GM23338 (cell line): ENCODE data around the gene FAM209A.

Source experiments
- CREB1 ChIP-seq: fragments of 250-450 bp; sonication (Bioruptor Pico); IDR thresholded peaks from 2 replicates; pipeline ENCODE4 v1.5.0; 2020; ENCODE audit warnings: low read depth, mild to moderate bottlenecking, moderate library complexity
- EZH2 ChIP-seq: fragments of 200-600 bp; sonication (generic); IDR thresholded peaks from one replicate; pipeline ENCODE4 v1.8.0; 2017; ENCODE audit warnings: antibody characterized with exemption, mild to moderate bottlenecking, low read depth; ENCODE audit not compliant: unreplicated experiment
- EZH2phosphoT487 ChIP-seq: fragments of 200-600 bp; sonication (generic); IDR thresholded peaks from one replicate; pipeline ENCODE4 v1.8.1; 2018; ENCODE audit warnings: antibody characterized with exemption; ENCODE audit not compliant: unreplicated experiment
- JUNB ChIP-seq: IDR thresholded peaks from one replicate; pipeline ENCODE4 v1.6.1; 2016; ENCODE audit warnings: antibody characterized with exemption; ENCODE audit not compliant: unreplicated experiment
- NANOG ChIP-seq: IDR thresholded peaks from 2 replicates; pipeline ENCODE4 v1.6.1; 2016; ENCODE audit warnings: antibody characterized with exemption, borderline replicate concordance
- POLR2AphosphoS5 ChIP-seq: IDR thresholded peaks from 2 replicates; pipeline ENCODE4 v1.6.1; 2016; ENCODE audit warnings: antibody characterized with exemption, low read depth
- ZNF114 ChIP-seq: fragments of 250-450 bp; sonication (Bioruptor Pico); IDR thresholded peaks from 2 replicates; pipeline ENCODE4 v1.5.0; 2020; ENCODE audit warnings: mild to moderate bottlenecking, moderate library complexity
- ZNF331 ChIP-seq: fragments of 250-450 bp; sonication (Bioruptor Pico); IDR thresholded peaks from 2 replicates; pipeline ENCODE4 v1.5.0; 2020; ENCODE audit warnings: low read depth, mild to moderate bottlenecking, moderate library complexity
- TF ChIP-seq, protein P1 (sequence below), 2 experiments: fragments of 200-600 bp in 1 of 2; sonication (generic) in 1 of 2; conservative IDR thresholded peaks; 2 replicates each; pipeline versions ENCODE4 v1.5.1 to v1.6.1; 2016 to 2017; ENCODE audit warnings: antibody characterized with exemption in 2 of 2, low read depth in 2 of 2, mild to moderate bottlenecking in 2 of 2, moderate library complexity in 1 of 2
- TF ChIP-seq, protein P2 (sequence below): IDR thresholded peaks from one replicate; pipeline ENCODE4 v1.6.1; 2018; ENCODE audit warnings: antibody characterized with exemption; ENCODE audit not compliant: unreplicated experiment

DNA sequence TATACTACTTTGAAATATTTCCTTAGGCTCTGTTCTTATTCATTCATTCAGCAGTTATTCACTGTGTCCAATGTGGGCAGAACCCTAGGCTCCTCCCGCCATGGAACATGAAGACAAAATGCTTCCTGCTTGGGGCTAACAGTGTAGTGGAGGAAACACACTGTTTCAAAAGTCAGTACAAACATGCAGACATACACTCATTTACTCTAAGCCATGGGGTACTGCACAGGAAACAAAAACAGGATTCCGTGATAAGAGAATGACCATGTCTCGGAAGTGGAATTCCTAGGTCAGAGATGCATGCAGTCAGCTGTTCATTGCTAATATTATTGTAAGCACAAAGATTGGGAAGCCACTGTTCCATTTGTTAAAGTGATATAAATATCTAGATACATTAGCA is 18.4 kb upstream of the FAM209A start:
- TF ChIP-seq, protein P1, sequence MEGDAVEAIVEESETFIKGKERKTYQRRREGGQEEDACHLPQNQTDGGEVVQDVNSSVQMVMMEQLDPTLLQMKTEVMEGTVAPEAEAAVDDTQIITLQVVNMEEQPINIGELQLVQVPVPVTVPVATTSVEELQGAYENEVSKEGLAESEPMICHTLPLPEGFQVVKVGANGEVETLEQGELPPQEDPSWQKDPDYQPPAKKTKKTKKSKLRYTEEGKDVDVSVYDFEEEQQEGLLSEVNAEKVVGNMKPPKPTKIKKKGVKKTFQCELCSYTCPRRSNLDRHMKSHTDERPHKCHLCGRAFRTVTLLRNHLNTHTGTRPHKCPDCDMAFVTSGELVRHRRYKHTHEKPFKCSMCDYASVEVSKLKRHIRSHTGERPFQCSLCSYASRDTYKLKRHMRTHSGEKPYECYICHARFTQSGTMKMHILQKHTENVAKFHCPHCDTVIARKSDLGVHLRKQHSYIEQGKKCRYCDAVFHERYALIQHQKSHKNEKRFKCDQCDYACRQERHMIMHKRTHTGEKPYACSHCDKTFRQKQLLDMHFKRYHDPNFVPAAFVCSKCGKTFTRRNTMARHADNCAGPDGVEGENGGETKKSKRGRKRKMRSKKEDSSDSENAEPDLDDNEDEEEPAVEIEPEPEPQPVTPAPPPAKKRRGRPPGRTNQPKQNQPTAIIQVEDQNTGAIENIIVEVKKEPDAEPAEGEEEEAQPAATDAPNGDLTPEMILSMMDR (conservative IDR thresholded peaks at IDR 0.05; ENCODE audit: low read depth in 2 of 2), result no peak
- TF ChIP-seq POLR2AphosphoS5, result no peak
- TF ChIP-seq CREB1, result no peak
- no peak for TF ChIP-seq JUNB
- no peak for TF ChIP-seq EZH2phosphoT487
- TF ChIP-seq, protein P2, sequence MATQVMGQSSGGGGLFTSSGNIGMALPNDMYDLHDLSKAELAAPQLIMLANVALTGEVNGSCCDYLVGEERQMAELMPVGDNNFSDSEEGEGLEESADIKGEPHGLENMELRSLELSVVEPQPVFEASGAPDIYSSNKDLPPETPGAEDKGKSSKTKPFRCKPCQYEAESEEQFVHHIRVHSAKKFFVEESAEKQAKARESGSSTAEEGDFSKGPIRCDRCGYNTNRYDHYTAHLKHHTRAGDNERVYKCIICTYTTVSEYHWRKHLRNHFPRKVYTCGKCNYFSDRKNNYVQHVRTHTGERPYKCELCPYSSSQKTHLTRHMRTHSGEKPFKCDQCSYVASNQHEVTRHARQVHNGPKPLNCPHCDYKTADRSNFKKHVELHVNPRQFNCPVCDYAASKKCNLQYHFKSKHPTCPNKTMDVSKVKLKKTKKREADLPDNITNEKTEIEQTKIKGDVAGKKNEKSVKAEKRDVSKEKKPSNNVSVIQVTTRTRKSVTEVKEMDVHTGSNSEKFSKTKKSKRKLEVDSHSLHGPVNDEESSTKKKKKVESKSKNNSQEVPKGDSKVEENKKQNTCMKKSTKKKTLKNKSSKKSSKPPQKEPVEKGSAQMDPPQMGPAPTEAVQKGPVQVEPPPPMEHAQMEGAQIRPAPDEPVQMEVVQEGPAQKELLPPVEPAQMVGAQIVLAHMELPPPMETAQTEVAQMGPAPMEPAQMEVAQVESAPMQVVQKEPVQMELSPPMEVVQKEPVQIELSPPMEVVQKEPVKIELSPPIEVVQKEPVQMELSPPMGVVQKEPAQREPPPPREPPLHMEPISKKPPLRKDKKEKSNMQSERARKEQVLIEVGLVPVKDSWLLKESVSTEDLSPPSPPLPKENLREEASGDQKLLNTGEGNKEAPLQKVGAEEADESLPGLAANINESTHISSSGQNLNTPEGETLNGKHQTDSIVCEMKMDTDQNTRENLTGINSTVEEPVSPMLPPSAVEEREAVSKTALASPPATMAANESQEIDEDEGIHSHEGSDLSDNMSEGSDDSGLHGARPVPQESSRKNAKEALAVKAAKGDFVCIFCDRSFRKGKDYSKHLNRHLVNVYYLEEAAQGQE, result no peak
- no peak for TF ChIP-seq ZNF331 (CRISPR knock-in tag)
- TF ChIP-seq EZH2, result no peak
- TF ChIP-seq NANOG, result no peak
- TF ChIP-seq ZNF114, result no peak
